Activated CD4-positive, CD25-positive, alpha-beta regulatory T cell treated with anti-CD3 and anti-CD28 coated beads, Interleukin-2, amount 50 U/mL, for 72 hours (primary cell): ENCODE measurements around the gene PIEZO2.

Experiments
- DNase-seq: peaks from one replicate; pipeline ENCODE4 v3.0.0; 2021

Gene PIEZO2

DNA sequence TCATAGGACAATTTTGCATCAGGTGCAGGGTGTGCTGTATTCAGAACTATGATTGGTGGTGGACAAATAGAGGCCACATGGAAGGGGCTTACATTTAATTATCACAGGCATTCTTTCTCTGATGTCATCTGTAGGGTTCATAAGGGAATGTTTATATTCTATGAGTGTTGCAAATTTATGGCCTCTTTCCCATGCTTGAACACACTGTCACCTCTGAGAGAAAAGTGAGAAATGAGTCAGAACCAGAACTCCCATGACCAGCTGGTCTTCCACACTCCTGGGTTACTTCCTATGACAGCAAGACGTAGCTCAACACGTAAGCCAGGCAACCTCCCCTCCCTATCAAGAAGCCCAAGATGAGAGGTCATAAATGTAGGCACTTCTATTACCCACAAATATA, 310.8 kb downstream of the PIEZO2 start:
- DNase-seq = no peak

DNA sequence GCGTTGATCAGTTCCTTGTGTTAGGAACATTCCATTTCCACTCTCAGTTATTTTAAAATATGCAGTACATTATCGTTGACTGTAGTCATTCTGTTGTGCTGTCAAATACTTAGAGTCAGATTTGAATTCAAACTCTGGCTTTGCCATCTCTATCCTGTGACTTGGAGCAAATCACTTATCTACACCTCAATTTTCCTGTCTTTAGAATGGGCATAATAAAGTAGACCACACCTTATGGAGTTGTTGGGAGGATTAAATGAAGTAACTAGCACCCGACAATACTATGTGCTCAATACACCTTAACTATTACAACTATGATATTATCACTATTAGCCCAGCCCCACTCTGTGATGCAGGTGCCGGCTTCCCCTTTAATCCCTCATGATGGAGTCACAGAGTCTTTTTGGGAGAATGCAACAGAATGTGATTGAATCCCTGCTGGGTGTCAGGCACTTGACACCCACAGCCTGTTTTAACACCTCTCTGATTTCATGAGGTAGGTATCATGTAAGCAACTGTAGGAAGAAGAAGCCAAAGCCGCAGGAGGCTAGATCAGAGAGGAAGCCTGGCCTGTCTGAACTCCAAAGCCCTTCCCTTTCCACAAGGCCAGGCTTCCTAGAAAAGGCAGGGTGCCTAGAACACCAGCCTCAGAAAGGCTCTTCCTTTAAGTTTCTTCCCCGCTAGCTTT, 315.1 kb downstream of the PIEZO2 start:
- DNase-seq = no peak

- no peak for DNase-seq
These were observed 315.7 kb downstream of the PIEZO2 start for GRCh38 chr18:10833656-10834055.

DNA sequence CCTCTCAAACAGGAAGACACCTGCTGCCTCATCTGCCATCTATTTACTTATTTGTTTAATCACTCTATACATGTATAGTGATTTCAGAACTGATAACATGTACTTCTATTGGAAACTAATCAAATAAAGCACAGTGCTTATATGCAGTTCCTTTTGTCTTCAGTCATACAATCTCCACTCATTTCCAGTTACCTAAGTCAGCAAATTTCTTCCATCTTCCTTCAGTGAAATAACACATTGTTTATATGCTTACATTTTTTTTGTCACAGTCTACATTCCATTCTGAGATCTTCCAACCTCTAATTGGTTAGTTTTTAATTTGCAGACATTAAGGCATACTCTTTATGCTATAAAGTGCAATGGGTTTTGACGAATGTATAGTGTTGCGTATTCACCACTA, 323.0 kb downstream of the PIEZO2 start:
- no peak for DNase-seq

DNA sequence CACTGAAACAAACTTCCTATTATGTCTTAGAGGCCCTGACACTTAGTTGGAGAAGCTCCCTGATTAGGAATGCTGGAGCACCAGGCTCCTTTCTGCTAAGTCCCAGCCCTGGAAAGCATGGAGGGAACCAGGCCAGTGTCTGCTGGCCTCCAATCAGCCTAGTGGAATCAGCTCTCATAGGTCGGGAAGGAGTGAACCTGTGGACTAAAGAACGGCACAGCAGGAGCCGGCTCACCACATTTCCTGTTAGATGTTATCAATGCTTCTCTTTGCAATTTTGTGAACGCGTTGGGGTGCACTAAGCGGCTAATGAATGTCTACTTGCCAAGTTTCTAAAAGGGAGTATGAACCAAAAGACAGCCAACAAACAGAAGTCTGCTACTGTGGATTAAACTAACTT, 326.9 kb downstream of the PIEZO2 start:
- DNase-seq = no peak

- no peak for DNase-seq
These were observed 328.7 kb downstream of the PIEZO2 start for GRCh38 chr18:10820681-10821080.

- no peak for DNase-seq
These were observed 335.0 kb downstream of the PIEZO2 start for GRCh38 chr18:10814336-10814735.

DNA sequence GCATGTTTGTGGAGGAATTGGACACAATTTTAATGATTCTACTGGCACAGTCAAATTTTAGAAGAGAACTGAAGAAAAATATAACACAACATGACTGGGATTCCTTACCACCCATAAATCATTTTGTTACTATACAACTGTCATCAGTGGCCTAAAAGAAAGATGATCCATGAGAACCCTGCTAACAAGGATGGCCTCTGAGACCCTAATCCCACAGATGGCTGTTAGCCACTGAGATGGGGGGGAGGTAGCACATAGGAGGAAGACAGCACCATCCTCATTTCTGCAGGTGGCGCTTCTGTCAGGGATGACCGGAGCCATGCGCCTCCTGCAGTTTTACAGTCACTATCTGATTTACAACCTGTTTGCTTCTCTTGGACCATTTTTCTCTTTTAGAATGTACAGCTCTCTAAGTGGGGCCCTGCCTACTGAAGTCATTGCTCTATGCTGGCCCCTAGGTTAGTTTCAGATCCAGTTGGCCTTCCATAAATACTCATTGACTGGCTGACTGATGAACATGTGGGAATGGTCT, 343.7 kb downstream of the PIEZO2 start:
- DNase-seq = no peak

- DNase-seq = no peak
These were observed 345.2 kb downstream of the PIEZO2 start for GRCh38 chr18:10804126-10804525.

- DNase-seq = no peak
These were observed 350.4 kb downstream of the PIEZO2 start for GRCh38 chr18:10798727-10799550.

- DNase-seq = no peak
These were observed 351.5 kb downstream of the PIEZO2 start for GRCh38 chr18:10797896-10798295.

DNA sequence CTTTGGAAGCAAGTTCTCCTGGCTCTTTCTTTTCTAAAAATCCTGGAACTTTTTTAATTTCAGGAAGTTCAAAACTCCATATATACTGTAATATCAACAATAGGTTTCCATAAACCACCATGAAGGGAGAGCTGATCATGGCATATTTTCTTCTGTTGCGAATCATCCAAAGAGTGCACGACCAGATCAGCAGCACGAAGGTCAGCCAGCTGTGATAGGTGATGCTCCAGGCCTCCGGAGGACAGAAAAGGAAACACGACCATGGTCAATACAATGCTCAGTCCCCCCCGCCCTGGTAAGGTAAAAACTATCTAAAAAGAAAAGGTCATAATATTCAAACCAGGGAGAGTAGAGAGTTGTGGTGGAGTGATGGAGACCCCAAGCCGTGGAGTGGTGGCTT, 354.6 kb downstream of the PIEZO2 start:
- no peak for DNase-seq

- no peak for DNase-seq
These were observed 355.5 kb downstream of the PIEZO2 start for GRCh38 chr18:10793730-10794370.

- no peak for DNase-seq
These were observed 357.2 kb downstream of the PIEZO2 start for GRCh38 chr18:10792181-10792580.

GRCh38 chr18:10791169-10791831, 358.1 kb downstream of the PIEZO2 start:
- DNase-seq = no peak

DNA sequence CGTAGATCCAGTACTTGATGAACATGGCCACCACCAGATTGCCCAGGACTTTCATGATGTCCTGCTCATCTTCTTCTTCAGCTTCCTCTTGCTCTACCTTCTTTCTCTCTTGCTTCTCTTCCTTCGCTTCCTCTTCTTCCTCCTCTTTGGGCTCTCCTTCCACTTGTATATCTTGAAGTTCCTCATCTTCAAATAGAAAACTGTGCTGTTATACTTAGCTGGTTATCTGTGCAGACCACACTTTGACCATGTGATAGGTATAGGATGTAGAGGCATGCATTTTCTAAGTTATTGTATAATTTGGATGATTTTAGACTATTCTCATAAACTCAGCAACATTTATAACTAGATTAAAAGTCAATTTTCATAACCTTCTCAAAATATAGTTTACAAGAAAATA, 360.2 kb downstream of the PIEZO2 start:
- DNase-seq = no peak

GRCh38 chr18:10787293-10787901, 362.0 kb downstream of the PIEZO2 start:
- DNase-seq = peak; percentile 78

GRCh38 chr18:10785798-10786197, 363.6 kb downstream of the PIEZO2 start:
- no peak for DNase-seq

- DNase-seq = no peak
These were observed 364.7 kb downstream of the PIEZO2 start for GRCh38 chr18:10784596-10785202.

DNA sequence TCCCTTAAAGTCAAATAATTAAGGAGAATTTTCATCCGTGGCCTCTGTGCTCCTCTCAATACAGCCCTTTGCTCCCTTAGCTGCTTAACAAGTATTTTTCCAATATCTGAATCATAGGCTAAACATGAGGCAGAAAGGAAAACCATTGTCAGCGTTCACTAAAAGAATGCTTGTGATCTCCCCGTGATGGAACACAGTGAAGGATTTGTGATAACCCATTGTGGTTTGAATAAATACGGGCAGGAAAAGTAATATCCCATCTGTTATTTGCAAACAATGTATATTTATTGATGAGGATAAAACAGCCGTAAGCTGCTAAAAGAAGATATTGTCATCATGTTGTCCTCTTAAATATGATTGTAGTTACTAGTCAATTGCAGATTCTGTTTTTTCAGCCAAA, 365.4 kb downstream of the PIEZO2 start:
- DNase-seq = no peak

DNA sequence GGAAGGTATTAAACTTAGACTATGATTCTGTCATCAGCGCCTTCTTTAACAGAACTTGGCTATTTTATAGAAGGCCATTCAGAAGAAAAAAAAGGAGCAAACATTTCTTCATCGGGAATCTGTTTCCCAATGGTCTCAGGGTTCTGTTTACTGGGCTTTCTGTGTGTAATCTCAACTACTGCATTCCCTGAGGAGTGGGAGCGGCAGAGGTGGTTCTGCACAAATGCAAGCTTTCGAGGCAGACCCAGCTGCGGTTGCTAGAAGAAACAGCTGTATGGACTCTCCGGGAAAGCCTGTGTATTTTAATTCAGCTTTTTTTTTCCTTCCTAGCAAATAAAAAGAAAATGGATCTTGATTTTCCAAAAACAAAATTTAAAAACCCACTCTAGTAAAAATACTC, 372.9 kb downstream of the PIEZO2 start:
- DNase-seq = no peak

DNA sequence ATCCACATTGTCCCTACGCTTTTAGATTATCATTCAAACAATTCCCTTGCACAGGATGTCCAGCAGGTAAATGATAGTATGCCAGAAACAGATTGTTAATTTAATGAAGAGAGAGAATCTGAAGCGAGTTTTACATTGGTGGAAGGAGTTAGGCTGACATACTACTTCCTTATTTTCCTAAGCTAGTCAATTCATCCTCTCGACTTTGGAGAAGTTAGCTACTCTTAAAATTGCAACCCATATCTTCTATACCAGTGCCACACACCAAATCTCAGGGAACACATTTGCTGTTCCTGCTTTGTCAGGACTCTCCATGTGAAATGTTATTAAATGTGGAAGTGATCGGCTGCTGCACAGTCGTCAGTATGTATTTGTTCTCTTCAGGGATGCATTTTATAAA, 374.3 kb downstream of the PIEZO2 start:
- DNase-seq = no peak
